Measurements from ENCODE around the gene RIN1. TPM values are rescaled to one million over a fixed set of nuclear protein-coding genes. Genes with fewer than 3 reads are reported as not detected.

The RIN1 gene
- total and polyA plus RNA-seq, 9 of the 15 experiments (the other 6 are each of a cell fraction or from before 2014, with no cell fraction given) = 0.01 to 1.2 (median 0.45) TPM; not detected in 1

- TF ChIP-seq MYC (IDR thresholded peaks at IDR 0.05; ENCODE audit: low read depth, low read length) = peak; percentile 99
- TF ChIP-seq MYC (CRISPR knock-in tag; IDR thresholded peaks at IDR 0.05; ENCODE audit: borderline replicate concordance, low read depth) = peak; percentile 67; the same call in 1 of the 2 replicates
- 0 out of 2 replicates have a peak, but pooled peaks have one; percentile 20 for TF ChIP-seq SMARCA4 (IDR thresholded peaks at IDR 0.05)
- no peak for TF ChIP-seq HNRNPK (IDR thresholded peaks at IDR 0.05; ENCODE audit: low read depth, low read length, poor library complexity, severe bottlenecking)
- peak; percentile 34 for TF ChIP-seq NEUROD1 (IDR thresholded peaks at IDR 0.05; ENCODE audit: borderline replicate concordance, low read depth, low read length, partially characterized antibody)
- TF ChIP-seq ZNF282 (CRISPR knock-in tag; IDR thresholded peaks at IDR 0.05) = peak; percentile 78; the same call in 1 of the 2 replicates
- TF ChIP-seq POLR2B (IDR thresholded peaks at IDR 0.05; ENCODE audit: low read depth, partially characterized antibody) = no peak
- peak; percentile 82 for TF ChIP-seq MTA3 (IDR thresholded peaks at IDR 0.05; ENCODE audit: borderline replicate concordance)
- no peak; the same call in 1 of the 2 replicates for TF ChIP-seq GATAD2B (IDR thresholded peaks at IDR 0.05; ENCODE audit: borderline replicate concordance)
- TF ChIP-seq ARID1B (IDR thresholded peaks at IDR 0.05) = no peak
- peak in 1 of 2 experiments; percentile 83; a peak in 2 of 3 replicates for TF ChIP-seq CBX3 (IDR thresholded peaks at IDR 0.05; ENCODE audit: borderline replicate concordance in 1 of 2, low read length in 2 of 2)
- TF ChIP-seq RCOR1 (IDR thresholded peaks at IDR 0.05; ENCODE audit: borderline replicate concordance in 1 of 2, low read depth in 2 of 2, low read length in 2 of 2) = peak in 1 of 2 experiments; percentile 67; a peak in 1 of 4 replicates
Observed at GRCh38 chr11:66328302-66329144, 7.7 kb downstream of the RIN1 start (continued).

Measured in K562 (cell line).